PFSK-1 (cell line): ENCODE results near the gene EIF4E2.

Experiments used
- POLR2AphosphoS5 ChIP-seq: IDR thresholded peaks from 2 replicates; pipeline ENCODE4 v1.6.1; 2012; ENCODE audit warnings: low read depth, mild to moderate bottlenecking, control low read depth, low read length, moderate library complexity
- REST ChIP-seq, 2 experiments: IDR thresholded peaks; 2 replicates each; pipeline versions ENCODE4 v1.6.1 to v1.8.0; 2011 to 2012; ENCODE audit warnings: low read depth in 2 of 2, low read length in 2 of 2, control low read depth in 1 of 2, inconsistent platforms in 1 of 2, mild to moderate bottlenecking in 1 of 2, moderate library complexity in 1 of 2; ENCODE audit not compliant: insufficient read depth in 1 of 2
- SIN3A ChIP-seq: IDR thresholded peaks from 2 replicates; pipeline ENCODE4 v1.6.1; 2012; ENCODE audit warnings: mild to moderate bottlenecking, low read length, moderate library complexity, borderline replicate concordance; ENCODE audit not compliant: insufficient read depth
- TAF1 ChIP-seq: IDR thresholded peaks from 2 replicates; pipeline ENCODE4 v1.6.1; 2012; ENCODE audit warnings: low read length, control low read depth, borderline replicate concordance; ENCODE audit not compliant: insufficient read depth

DNA sequence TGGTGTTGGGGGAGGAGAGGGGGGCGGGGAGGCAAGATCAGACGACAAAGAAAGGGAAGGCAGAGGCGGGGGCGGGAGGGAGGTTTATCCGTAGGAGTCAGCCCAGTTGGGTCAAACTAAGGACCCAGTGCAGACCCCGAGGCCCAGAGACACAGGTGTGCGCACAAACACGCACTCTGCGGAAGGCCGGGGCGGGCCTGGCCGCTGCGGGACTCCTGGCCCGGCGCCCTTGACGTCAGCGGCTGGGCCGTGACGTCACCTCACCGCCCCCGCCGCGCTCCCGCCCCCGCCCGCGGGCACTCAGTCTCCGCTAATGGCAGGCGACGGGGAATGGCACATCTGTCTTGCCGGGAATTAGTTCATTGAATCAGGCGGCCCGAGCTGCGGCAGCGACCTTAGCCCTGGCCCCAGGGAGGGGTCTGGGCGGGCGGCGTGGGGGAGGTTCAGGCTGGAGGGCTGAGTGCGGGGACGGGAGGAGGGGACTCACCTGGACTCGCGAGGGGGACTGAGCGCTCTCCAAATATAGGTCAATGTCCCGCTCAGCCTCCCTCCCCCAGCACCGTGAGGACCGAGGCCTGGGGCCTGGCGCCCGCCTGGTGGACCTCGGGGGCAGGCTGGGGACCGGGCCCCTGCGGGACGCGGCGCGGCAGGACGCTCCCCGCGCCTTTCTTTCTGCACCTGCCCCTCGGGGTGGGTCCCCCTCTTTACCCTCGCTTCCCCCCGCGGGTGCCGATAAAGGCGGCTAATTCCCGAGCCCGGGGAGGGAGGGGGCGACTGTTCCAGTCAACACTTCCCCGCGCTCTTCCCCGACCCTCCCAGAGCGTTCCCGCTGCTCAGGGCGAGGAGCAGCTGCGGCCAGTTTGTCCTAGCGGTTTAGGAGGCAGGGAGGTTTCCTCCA lies 47.3 kb upstream of the EIF4E2 start:
- TF ChIP-seq REST (IDR thresholded peaks at IDR 0.05; ENCODE audit: insufficient read depth in 1 of 2, low read depth in 2 of 2, low read length in 2 of 2) (no peak), POLR2AphosphoS5 (no peak), SIN3A (no peak), TAF1 (no peak)
